GM18867 (cell line): ENCODE data around the gene TRIM13.

Source experiments
- ATAC-seq: cut with Tn5 transposase; IDR thresholded peaks from one replicate; pipeline ENCODE4 v1.9.1; 2021; ENCODE audit warnings: mild to moderate bottlenecking, moderate library complexity; ENCODE audit not compliant: unreplicated experiment

Gene TRIM13

DNA sequence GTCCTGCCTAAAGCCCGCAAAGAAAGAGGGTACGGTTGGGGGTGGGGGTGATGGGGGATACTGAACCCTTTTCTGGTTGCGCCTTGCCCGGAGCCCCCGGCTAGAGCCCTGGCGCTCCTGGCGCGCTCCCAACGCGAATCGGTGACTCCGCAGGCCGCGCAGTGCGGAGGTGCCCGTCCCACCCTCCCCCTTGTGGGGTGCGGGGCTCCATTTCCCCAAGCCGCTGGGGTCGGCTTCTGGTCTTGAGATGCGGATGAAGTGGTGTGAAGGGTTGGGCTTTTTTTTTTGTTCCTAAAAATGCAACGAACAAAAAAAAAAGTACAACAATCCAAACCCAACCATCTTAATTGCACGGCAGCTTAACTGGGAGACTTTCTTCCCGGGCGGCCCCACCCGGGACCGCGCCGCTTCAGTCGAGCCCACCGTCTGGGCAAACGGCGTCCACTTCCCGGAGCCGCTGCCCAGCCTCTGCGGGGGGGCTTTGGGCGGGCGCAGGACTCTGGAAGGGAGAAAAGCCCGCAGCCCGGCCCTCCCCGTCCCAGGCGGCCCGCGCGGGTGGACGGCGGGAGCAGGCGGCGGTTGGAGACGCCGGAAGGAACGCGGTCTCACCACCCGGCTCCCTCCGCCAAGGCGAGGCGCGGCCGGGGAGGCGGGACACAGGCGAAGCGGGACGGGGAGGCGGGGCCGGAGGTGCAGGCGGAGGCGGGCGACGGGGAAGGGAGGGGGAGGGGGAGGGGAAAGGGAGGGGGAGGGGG, 504 bp upstream of the TRIM13 start:
- peak; percentile 61 for ATAC-seq

DNA sequence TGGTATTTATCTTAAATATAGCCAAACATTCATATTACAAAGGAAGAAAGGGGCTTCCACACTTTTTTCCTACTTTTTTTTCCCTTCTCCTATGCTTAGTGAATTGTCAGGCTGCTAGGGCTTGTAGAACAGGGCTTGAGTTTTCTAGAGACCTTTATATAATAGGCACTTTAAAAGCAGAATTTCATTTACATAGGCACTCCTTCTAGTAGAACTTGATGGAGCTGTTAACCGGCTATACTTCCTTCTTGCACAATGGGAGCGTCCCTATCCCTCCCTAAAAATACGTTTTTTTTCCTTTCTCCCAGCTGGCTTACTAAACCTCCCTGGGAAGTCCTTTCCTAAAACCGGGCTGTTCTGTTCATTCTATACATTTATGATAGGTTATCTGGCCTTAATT, 1.1 kb downstream of the TRIM13 start:
- ATAC-seq = no peak

DNA sequence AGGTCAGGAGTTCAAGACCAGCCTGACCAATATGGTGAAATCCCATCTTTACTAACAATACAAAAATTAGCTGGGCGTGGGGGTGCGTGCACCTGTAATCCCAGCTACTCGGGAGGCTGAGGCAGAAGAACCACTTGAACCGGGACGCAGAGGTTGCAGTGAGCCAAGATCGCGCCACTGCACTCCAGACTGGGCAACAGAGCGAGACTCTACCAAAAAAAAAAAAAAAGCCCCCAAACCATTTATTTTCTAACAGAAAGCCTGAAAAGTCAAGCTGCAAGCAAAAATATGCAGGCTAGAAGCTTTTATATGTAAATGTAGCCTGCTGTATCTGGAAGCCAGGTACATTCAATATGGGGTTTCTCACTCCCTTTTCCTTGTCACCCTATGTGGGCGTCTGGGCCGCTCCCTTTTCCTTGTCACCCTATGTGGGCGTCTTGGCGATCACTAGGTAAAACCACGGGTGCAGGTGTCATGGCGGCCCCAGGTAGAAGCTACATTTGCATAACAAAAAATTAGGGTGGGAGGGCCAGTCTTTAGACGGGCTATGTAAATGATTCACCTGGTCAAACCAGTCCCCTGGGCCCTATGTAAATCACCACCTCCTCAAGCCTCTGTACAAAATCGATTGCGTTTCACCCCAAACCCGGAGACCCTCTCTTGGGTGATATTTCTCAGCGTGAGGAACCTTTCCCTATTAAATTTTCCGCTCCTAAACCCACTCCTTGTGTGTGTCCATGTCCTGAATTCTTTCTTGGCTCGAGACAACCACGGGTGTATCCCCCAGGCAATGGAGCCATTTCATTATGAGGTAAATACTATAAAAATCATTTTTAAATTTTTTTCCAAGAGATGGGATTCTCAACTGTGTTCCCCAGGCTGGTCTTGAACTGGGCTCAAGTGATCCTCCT, 2.1 kb downstream of the TRIM13 start:
- no peak for ATAC-seq

DNA sequence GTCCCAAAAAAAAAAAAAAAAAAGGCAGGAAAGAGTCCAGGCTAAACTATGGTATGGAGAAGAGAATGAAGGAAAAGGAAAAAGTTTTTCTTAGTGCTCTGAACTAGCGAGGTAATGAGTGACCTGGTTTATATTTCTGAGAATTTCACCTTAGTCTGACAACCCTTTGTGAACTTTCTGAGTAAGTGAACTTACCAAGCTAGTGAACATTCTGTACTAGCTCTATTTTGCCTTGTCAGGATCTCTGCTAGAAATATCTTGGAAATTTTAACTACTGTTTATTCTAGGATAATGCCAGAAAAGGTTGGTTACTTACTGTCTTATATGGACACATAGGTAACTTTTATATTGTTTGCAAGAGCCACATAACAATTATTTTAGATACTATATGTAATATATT, 4.4 kb downstream of the TRIM13 start:
- no peak for ATAC-seq

DNA sequence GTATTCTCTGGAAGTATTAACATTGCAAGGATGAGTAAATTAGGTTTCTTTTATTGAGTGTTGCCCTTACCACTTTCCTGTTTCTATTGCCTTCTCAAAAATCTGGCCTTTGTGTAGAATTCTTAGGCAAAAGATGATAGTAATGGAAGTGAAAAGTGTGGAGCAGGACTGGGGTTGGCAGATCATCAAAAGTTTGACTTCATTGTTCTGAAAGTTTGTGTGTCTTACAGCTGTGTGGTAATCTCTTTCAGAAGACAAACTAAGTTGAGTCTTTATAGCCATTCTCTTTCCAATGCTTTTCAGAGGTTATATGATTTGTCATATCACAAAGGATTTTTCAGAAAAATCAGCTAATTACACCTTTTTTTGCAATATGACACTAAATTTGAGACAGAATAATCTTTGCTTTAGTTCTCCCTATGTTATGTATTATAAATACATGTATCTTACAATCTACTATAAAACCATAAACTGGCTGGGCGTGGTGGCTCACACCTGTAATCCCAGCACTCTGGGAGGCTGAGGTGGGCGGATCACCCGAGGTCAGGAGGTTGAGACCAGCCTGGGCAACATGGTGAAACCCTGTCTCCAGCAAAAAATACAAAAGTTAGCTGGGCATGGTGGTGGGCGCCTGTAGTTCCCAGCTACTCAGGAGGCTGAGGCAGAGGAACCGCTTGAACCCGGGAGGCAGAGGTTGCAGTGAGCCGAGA, 9.7 kb downstream of the TRIM13 start:
- ATAC-seq = no peak

DNA sequence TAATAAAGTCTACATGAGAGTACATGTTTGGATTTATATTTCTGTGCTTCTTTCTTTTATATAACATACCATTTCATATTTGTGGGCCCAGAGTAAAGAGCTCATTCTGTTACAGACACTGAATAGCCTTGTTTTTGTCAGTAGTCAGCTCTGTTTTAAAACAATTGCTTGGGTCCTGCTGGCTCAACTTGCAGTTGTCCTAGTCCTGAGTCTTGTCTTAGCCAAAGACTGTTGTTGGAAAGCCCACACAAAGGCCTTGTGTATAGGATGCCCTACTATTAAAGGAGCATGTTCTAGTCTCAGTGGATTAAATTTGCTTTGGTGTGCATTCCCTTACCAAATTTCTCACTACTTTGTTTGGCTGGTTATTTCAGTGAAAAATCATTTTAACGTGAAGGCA, 14.6 kb downstream of the TRIM13 start:
- no peak for ATAC-seq

DNA sequence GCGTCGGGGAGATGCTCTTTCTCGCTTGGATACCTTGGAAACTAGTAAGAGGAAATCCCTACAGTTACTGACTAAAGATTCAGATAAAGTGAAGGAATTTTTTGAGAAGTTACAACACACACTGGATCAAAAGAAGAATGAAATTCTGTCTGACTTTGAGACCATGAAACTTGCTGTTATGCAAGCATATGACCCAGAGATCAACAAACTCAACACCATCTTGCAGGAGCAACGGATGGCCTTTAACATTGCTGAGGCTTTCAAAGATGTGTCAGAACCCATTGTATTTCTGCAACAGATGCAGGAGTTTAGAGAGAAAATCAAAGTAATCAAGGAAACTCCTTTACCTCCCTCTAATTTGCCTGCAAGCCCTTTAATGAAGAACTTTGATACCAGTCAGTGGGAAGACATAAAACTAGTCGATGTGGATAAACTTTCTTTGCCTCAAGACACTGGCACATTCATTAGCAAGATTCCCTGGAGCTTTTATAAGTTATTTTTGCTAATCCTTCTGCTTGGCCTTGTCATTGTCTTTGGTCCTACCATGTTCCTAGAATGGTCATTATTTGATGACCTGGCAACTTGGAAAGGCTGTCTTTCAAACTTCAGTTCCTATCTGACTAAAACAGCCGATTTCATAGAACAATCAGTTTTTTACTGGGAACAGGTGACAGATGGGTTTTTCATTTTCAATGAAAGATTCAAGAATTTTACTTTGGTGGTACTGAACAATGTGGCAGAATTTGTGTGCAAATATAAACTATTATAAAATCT, 15.7 kb downstream of the TRIM13 start:
- no peak for ATAC-seq

DNA sequence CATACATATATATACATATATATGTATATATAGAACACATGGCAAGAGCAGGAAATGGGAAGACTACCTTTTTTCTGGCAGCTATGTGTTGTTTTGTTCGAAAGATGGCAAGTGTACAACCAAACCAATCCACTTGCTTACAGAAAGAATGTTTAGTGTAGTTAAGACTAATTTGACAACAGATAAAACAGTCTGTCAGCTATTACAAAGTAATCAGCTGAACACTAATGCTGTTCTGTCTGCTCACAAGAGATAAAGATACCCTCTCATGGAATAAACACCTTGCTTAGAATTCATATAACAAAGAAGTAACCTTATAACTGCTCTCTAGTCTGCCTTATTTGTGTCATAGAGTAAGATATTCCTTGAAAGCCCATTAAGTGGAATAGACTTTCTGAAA, 17.5 kb downstream of the TRIM13 start:
- ATAC-seq = no peak

DNA sequence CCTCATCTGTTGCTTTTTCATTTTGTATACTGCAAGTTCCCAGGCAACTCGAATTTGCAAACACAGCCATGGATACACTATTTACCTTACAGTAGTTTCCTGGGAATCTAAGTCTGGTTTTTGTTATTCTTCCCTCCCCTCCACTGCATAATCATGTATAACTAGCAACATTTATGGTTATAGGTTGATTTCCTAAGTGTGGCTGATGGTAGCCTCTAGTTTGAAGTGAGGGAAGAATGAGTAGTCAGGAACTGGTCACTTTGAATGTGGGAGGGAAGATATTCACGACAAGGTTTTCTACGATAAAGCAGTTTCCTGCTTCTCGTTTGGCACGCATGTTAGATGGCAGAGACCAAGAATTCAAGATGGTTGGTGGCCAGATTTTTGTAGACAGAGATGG, 18.4 kb downstream of the TRIM13 start, which contains the start of gene KCNRG:
Gene KCNRG (plus strand): TSS at position 187 of the 400 bp plus-strand sequence. CDS start 50 bp downstream, at position 237.
- no peak for ATAC-seq

DNA sequence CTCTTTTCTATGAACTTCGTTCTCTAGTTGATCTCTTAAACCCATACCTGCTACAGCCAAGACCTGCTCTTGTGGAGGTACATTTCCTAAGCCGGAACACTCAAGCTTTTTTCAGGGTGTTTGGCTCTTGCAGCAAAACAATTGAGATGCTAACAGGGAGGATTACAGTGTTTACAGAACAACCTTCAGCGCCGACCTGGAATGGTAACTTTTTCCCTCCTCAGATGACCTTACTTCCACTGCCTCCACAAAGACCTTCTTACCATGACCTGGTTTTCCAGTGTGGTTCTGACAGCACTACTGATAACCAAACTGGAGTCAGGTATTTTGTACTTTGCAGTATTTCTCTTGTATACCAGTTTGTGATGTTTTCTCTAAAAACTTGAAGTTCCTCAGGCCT, 18.9 kb downstream of the TRIM13 start:
- no peak for ATAC-seq

DNA sequence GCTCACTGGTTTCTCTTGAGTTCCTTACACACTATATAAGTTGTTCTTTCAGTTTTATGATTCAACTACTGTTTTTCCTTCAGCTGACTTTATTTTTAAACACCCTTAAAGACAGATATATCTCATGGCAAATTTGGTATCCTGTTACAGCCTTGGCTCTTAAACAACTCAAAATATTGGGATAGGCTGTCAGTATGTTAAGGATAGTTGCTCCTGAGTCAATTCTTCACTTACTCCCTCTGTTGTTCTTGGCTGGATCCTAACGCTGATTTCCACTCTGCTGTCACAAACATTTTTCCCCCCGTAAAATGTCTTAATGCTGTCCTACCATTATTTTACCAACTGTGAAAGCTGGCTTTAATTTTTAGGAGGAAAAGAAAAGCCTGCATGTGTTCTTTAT, 19.6 kb downstream of the TRIM13 start:
- ATAC-seq = no peak

DNA sequence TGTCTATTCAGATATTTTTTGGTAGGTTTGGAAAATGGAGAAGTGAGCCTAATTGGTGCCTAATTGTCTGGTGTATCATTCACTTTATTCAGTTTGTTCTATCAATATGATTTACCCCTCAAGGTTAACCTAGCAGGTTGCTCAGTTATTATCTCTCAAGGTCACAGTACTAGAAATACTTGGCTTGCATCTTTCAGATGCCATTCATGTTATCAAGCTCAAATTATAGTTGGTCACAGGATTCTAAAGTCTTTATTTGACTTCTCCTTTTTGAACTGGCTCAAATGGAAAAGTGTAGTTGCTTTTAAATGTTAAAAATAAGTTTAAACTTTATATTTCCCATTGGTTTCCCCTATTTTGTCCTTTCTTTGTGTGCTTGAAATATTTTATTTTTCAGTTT, 21.0 kb downstream of the TRIM13 start:
- ATAC-seq = no peak

DNA sequence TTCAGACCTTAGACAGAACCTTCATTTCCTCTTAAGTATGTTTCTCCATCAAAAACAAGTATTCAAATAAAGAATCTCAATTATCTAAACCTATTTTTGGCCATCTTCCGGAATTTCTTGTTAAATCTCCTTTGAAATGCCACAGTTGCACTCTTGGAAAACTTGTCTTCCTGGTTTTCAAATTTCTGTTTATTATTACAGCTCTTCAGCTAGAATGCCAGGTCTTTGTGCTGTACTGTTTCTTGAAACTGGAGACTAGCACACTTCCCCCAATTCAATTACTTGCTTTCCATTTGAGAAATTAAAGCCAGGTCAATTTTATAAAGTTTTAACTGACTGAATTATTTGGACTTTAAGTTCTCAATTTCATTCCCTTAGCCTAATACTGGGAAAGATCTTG, 28.6 kb downstream of the TRIM13 start:
- ATAC-seq = no peak

DNA sequence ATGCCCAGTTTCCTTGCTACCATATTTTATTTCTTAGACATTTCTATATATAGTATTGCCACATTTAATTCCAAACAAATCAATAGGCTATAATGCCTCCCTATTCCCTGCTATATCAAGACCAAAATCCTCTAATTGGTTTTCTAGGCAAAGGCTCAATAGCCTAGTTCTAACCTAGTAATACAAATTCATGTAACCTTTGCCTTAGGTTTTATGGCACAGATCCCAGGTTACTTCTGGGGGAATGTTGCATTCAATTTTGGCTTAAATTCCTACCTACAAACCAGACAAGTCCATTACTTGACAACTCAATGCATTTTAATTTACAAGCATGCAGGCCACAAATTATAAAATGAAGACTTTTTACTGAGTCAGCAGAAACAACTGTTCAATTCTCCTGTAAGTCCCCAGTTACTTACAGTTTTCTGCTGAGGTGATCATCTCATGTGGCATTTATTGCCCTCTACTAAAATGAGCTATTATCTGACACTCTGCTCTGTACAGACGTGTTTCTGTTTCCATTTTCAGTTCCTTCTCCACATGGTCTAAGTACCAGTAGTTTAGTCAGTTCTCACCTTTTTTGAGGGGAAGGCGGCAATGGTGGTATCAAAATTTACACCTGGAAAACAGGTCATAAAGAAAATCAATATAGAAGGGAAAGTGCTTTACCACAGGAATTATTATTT, 30.1 kb downstream of the TRIM13 start:
- peak; percentile 100 for ATAC-seq

DNA sequence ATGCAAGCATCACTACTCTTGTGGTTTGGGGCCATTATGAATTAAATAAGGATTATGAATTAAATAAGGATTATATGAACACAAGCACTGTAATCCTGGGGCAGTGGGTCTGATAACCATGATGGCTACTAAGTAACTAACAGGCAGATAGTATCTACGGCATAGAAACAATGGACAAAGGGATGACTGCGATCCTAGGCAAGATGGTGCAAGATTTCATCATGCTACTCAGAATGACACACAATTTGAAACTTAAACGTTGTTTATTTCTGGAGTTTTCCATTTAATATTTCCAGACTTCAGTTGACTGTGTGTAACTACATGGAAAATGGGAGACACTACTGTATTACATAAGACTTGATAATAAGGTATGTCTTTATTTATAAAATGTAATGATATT, 33.5 kb downstream of the TRIM13 start:
- no peak for ATAC-seq

DNA sequence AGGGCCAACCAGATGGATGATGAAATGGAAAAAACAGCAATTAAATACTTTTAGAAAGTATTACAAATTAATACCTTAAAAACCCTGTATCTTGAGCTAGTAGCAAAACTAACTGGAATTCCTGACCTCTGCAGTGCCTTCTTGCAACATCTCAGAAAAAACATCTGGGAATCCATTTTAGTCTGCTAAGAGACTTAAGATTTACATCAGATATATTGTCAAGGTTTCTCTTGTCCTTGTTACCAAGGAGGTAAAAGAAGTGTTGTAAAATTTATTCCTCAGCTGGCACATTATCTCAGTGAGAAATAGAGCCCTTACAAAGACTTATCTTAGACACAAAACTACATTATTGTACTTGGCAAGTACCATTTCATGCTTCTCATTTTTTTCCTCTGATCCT, 36.9 kb downstream of the TRIM13 start:
- ATAC-seq = no peak

DNA sequence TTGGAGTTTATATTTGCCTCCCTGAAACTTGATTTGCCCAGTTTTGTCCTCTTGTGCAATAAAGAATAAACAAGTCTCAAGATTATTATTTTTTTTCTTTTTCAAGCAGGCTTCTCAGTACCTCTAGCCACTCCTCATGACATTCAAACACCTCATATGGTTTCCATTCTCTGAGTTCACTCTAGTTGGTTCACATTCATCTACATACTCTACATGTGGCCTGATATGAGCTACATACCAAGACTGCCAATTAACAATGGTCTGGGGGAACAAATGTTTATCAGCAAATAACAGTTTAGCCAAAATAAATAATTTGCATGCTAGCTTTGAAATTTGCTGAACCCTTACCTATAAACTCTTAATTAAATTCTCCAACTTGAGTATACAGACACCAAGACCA, 40.9 kb downstream of the TRIM13 start:
- no peak for ATAC-seq

DNA sequence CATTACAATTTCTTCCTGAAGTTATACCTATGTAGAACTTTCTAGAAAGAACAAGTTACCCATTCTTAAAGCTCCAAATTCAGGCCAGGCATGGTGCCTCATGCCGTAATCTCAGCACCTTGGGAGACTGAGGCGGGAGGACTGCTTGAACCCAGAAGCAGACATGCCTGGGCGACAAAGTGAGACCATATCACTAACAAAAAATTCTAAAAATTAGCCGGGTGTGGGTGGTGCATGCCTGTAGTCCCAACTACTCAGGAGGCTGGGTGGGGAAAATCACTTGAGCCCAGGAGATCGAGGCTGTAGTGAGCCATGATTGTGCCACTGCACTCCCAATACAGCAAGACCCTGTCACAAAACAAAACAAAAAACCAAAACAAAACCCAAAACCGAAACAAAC, 41.4 kb downstream of the TRIM13 start:
- no peak for ATAC-seq

DNA sequence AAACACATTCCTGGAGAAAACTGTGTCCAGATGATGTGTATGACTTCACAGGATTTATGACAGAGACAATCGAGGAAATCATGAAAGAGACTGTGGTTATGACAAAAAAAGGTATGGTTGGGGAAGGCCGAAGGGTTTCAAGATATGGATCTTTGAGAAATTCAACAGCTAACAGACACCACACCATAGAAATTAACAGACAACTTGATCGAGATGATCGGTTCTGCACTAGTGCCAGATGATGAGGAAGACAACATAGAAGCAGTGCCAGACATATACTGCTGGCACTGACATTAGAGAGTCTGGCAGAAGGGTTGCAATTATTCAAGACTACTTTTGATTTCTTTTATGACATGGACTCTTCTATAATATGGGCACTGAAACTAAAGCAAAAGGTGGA, 55.6 kb downstream of the TRIM13 start:
- ATAC-seq = no peak

DNA sequence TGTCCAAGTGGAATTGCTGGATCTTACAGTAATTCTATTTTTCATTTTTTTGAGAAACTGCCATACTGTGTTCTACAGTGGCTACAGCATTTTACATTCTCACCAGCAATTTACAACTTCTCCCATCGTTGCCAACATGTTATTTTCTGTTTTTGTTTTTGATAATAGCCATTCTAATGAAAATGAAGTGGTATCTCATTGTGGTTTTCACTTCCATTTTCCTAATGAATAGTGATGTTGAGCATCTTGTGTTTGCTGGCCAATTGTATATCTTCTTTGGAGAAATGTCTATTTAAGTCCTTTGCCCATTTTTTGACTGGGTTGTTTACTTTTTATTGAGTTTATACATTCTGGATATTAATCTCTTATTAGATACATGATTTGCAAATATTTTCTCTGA, 57.0 kb downstream of the TRIM13 start:
- ATAC-seq = no peak
